ENCODE results near the gene SIN3A.
"Not testable (repeated sequence)": the region's sequence is repeated elsewhere in the genome, so short reads cannot be mapped to it uniquely, and the experiment has no call there.

The SIN3A gene

GRCh38 chr15:75454471-75455378, 3.2 kb upstream of the SIN3A start:
- Histone ChIP-seq H3K4me1 (ENCODE audit: insufficient read depth, low read length) (peaks cover 10% of the 10 kb centered on the region), H3K9me3 (ENCODE audit: control insufficient read depth, insufficient read depth, low read length) (no peaks in the 10 kb centered on the region), H3K9ac (ENCODE audit: low read depth, low read length) (peak overlapping the region; percentile 94), H3K36me3 (ENCODE audit: insufficient read depth, low read length) (no peaks in the 10 kb centered on the region)

GRCh38 chr15:75453703-75454470, 2.4 kb upstream of the SIN3A start:
- H3K9ac ChIP-seq (ENCODE audit: low read depth, low read length), result peak overlapping the region; percentile 94
- H3K9me3 ChIP-seq (ENCODE audit: control insufficient read depth, insufficient read depth, low read length), result no peaks in the 10 kb centered on the region
- no peaks in the 10 kb centered on the region for H3K36me3 ChIP-seq (ENCODE audit: insufficient read depth, low read length)
- peaks cover 10% of the 10 kb centered on the region for H3K4me1 ChIP-seq (ENCODE audit: insufficient read depth, low read length)

DNA sequence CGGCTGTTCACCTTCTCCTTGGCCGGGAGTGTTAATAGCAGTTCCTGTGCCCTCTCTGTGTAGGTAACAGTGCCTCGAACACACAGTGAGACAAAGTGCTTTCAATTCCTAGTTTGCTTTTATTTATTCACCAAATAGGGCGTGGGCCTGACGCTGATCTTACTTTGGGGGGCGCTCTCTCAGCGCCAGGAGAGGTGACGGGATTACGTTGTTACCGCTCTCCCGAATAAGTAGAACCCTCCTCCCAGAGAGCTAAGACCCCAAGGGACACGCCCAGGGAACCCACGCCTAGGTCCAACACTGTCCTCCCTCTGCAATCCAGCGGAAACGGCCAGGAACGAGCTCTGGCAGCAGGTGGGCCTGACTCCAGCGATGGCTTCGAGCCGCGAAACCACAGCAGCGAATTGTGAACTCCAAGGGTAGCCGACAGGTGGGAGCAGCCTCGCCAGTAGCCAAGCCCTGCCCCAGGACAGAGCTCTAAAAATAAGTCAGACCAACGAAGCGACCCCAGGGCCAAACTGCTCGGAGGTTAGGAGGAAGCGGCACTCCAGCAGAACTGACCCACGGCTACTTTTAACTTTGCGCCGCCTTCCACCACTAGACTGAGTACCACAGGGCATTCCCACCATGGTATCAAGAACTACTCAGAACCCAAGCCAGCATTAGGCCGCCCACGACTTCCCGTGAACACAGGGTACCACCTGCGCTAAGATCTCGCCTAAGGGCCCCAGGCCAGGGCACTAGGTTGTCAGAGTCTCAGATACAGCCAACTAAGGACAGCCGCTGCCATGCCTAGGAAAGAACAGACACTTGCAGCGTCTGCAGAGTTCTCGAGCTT, 1.6 kb upstream of the SIN3A start:
- no peaks in the 10 kb centered on the region for H3K36me3 ChIP-seq (ENCODE audit: insufficient read depth, low read length)
- no peaks in the 10 kb centered on the region for H3K9me3 ChIP-seq (ENCODE audit: control insufficient read depth, insufficient read depth, low read length)
- H3K9ac ChIP-seq (ENCODE audit: low read depth, low read length), result peak overlapping the region; percentile 92
- peaks cover 10% of the 10 kb centered on the region for H3K4me1 ChIP-seq (ENCODE audit: insufficient read depth, low read length)

- Histone ChIP-seq H3K36me3 (ENCODE audit: insufficient read depth, low read length) (no peaks in the 10 kb centered on the region), H3K9ac (ENCODE audit: low read depth, low read length) (peak overlapping the region; percentile 92), H3K9me3 (ENCODE audit: control insufficient read depth, insufficient read depth, low read length) (no peaks in the 10 kb centered on the region), H3K4me1 (ENCODE audit: insufficient read depth, low read length) (peaks cover 10% of the 10 kb centered on the region)
Measured at GRCh38 chr15:75452364-75452864, 924 bp upstream of the SIN3A start.

- Histone ChIP-seq H3K4me1 (ENCODE audit: insufficient read depth, low read length) (0 out of 2 replicates have a peak, but pooled peaks cover 1% of the 10 kb centered on the region), H3K9ac (ENCODE audit: low read depth, low read length) (peak overlapping the region; percentile 81), H3K36me3 (ENCODE audit: insufficient read depth, low read length) (no peaks in the 10 kb centered on the region), H3K9me3 (ENCODE audit: control insufficient read depth, insufficient read depth, low read length) (no peaks in the 10 kb centered on the region)
Measured at GRCh38 chr15:75451202-75451673, 252 bp downstream of the SIN3A start.

GRCh38 chr15:75450307-75451201, 936 bp downstream of the SIN3A start:
- no peaks in the 10 kb centered on the region for H3K36me3 ChIP-seq (ENCODE audit: insufficient read depth, low read length)
- no peaks in the 10 kb centered on the region for H3K4me1 ChIP-seq (ENCODE audit: insufficient read depth, low read length)
- H3K9me3 ChIP-seq (ENCODE audit: control insufficient read depth, insufficient read depth, low read length), result no peaks in the 10 kb centered on the region
- H3K9ac ChIP-seq (ENCODE audit: low read depth, low read length), result peak overlapping the region; percentile 88

GRCh38 chr15:75449585-75450306, 1.7 kb downstream of the SIN3A start:
- H3K36me3 ChIP-seq (ENCODE audit: insufficient read depth, low read length), result no peaks in the 10 kb centered on the region
- no peaks in the 10 kb centered on the region for H3K4me1 ChIP-seq (ENCODE audit: insufficient read depth, low read length)
- H3K9me3 ChIP-seq (ENCODE audit: control insufficient read depth, insufficient read depth, low read length), result no peaks in the 10 kb centered on the region
- peak overlapping the region; percentile 88; the same call in 1 of the 2 replicates for H3K9ac ChIP-seq (ENCODE audit: low read depth, low read length)

DNA sequence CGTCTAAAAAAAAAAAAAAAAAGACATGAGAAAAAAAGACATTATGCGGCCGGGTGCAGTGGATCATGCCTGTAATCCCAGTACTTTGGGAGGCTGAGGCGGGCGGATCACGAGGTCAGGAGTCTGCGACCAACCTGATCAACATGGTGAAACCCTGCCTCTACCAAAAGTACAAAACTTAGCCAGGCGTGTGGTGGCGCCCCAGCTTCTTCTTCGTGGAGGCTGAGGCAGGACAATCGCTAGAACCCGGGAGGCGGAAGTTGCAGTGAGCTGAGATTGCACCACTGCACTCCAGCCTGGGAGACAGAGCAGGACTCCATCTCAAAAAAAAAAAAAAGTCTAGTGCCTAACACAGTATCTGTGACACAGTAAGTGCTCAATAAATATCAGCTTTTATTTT, 3.3 kb downstream of the SIN3A start:
- not testable (repeated sequence) for H3K9ac ChIP-seq (ENCODE audit: low read depth, low read length); H3K36me3 ChIP-seq (ENCODE audit: insufficient read depth, low read length); H3K4me1 ChIP-seq (ENCODE audit: insufficient read depth, low read length); H3K9me3 ChIP-seq (ENCODE audit: control insufficient read depth, insufficient read depth, low read length)

DNA sequence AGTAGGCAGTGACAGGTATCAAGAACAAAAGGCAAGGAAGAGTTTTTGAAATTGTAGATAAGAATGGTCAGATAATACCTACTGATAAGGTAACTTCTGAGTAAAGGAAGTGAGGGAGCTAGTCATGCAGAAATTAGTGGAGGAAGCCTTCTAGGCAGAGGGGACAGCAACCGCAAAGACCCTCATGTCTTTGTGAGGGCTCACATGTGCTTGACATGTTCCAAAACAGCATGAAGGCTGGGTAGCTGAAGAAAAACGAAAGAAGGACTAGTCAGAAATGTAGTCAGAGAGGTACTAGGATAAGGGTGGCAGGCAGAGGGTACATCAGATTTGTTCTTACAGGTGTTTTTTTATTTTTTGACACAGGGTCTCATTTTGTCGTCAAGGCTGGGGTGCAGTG, 5.3 kb downstream of the SIN3A start:
- no peaks in the 10 kb centered on the region for H3K4me1 ChIP-seq (ENCODE audit: insufficient read depth, low read length)
- H3K9ac ChIP-seq (ENCODE audit: low read depth, low read length), result no peak overlapping the region
- no peaks in the 10 kb centered on the region; the same call in 1 of the 2 replicates for H3K36me3 ChIP-seq (ENCODE audit: insufficient read depth, low read length)

GRCh38 chr15:75445324-75445723, 6.2 kb downstream of the SIN3A start:
- H3K36me3 ChIP-seq (ENCODE audit: insufficient read depth, low read length); H3K9ac ChIP-seq (ENCODE audit: low read depth, low read length); H3K4me1 ChIP-seq (ENCODE audit: insufficient read depth, low read length); H3K9me3 ChIP-seq (ENCODE audit: control insufficient read depth, insufficient read depth, low read length): not testable (repeated sequence)

More for the DNA sequence above, 5.3 kb downstream of the SIN3A start:
- H3K9me3 ChIP-seq (ENCODE audit: control insufficient read depth, insufficient read depth, low read length), result no peaks in the 10 kb centered on the region

- not testable (repeated sequence) for H3K36me3 ChIP-seq (ENCODE audit: insufficient read depth, low read length); H3K4me1 ChIP-seq (ENCODE audit: insufficient read depth, low read length); H3K9me3 ChIP-seq (ENCODE audit: control insufficient read depth, insufficient read depth, low read length); H3K9ac ChIP-seq (ENCODE audit: low read depth, low read length)
Measured at GRCh38 chr15:75443972-75444453, 7.5 kb downstream of the SIN3A start.

DNA sequence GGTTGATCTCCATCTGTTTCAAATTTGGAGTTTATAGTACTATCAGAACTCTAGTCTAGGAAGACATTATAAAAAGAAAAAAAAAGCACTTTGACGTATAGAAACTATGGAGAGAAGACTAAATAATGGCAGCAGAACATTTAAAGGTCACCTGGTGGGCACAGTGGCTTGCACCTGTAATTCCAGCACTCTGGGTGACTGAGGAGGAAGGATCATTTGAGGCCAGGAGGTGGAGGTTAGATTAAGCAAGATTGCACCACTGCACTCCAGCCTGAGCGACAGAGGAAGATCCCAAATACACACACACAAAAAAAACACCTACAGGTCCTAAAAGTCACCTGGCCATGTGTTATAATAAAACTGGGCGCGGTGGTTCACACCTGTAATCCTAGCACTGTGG, 13.8 kb downstream of the SIN3A start:
- Histone ChIP-seq H3K4me1 (ENCODE audit: insufficient read depth, low read length) (no peaks in the 10 kb centered on the region), H3K9me3 (ENCODE audit: control insufficient read depth, insufficient read depth, low read length) (no peaks in the 10 kb centered on the region), H3K36me3 (ENCODE audit: insufficient read depth, low read length) (no peaks in the 10 kb centered on the region; the same call in 1 of the 2 replicates)

More for the DNA sequence above, 13.8 kb downstream of the SIN3A start:
- no peak overlapping the region for H3K9ac ChIP-seq (ENCODE audit: low read depth, low read length)

All from ES-I3 (cell line).